HL-60/S4 treated with retinoic acid at 250 ng/mL for 4 days and 3 days (cell line): ENCODE results near the gene TTLL10.

Source experiments
- in situ Hi-C: fragments of 300-500 bp; cut with MboI; formaldehyde crosslinking; loops from 2 replicates; pipeline ENCODE4 v1.7.0; 2022; ENCODE audit warnings: low sequenced_read_pairs

TTLL10 gene

DNA sequence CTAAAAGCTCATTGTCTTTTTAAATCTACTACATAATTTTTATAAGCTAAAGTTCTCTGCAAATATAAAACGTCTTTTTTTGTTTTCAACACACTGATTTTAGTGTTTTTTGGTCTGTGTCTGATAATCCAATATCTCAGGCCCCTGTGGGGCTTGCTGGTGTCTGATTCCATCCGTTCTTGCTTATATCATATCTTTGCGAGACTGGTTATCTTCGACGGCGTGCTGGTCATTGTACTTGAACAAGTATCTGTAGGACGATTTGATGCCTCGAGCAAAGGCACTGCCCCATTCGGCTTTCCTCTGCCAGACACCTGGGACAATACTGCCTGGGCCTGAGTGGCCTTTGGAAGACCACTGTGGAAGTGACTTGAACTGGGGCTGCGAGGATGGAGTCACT lies 18.4 kb upstream of the TTLL10 start:
- in situ Hi-C loops = no loop called here

DNA sequence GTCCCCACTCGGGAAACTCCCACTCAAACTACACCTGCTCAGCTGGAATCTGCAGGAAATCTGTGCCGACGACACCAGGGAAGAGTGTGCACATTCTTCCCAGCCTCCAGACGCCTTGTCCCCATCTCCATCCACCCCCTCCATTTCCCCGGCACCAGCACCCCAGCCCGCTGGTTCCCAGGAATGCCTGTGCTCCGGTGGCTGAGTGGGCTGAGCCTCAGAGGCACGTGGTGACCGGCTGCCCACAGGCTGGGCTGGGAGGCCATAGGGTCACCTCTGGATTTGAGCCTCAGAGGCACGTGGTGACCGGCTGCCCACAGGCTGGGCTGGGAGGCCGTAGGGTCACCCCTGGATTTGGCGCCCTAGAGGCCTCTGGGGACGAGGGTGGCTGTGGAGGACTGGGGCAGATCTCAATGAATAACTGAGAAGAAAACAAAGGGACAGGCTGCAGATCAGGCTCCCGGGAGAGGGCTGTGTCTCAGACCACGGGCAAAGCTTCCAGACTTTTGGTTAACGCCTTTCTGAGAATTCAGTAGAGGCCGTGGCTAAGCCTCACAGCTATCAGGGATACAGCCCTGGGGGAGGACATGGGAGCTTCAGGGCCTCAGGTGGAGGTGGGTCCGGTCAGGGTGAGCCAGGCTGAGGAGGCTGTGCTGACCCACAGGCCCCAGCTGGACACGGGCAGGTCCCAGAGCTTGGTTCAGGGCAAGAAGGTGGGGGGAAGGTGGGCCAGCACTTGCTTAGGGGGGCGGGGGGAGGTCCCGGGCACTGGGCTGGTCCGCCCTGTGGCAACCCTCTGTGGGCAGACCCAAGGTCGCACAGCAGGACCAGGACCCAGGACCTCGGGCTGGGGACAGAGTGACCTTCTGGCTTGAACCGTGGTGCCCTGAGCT lies 17.3 kb upstream of the TTLL10 start:
- in situ Hi-C loops = no loop called here

DNA sequence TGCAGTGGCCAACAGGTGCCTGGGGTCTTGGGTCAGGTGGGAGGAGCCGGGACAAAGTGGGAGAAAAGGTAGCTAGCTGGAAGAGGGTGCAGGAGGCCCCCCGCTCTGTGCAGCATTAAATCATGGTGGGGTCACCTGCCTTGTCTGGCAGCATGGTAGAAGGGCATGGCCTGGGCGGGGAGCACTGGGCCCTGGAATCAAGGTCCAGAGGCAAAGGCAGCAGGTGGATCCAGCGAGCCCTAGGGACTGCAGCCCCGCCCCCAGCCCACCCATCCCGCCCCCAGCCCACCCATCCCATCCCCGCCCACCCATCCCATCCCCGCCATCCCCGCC lies 16.7 kb upstream of the TTLL10 start:
- in situ Hi-C loops = no loop called here

DNA sequence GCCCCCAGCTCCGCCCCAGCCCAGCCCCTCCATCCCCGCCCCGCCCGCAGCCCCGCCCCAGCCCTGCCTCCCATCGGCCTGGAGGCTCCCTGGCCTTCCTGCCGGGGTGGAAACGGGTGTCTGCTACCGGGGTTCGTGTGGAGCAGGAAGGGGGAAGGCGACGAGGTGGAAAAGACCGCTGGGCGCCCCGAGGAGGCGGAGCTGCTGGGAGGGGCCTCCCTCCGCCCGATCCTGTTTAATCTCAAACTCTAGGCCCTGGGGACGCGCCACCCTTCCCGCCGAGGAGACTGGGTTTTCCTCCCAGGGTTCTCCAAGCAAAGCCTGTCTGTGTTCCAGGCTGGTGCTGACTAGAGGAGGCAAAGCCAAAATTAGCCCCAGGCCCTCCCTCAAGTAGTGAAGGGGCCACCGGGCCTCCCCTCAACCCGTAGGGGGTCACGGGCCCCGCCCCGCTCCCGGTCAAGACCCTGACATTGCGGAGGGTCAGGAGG lies 16.2 kb upstream of the TTLL10 start:
- in situ Hi-C loops = no loop called here

DNA sequence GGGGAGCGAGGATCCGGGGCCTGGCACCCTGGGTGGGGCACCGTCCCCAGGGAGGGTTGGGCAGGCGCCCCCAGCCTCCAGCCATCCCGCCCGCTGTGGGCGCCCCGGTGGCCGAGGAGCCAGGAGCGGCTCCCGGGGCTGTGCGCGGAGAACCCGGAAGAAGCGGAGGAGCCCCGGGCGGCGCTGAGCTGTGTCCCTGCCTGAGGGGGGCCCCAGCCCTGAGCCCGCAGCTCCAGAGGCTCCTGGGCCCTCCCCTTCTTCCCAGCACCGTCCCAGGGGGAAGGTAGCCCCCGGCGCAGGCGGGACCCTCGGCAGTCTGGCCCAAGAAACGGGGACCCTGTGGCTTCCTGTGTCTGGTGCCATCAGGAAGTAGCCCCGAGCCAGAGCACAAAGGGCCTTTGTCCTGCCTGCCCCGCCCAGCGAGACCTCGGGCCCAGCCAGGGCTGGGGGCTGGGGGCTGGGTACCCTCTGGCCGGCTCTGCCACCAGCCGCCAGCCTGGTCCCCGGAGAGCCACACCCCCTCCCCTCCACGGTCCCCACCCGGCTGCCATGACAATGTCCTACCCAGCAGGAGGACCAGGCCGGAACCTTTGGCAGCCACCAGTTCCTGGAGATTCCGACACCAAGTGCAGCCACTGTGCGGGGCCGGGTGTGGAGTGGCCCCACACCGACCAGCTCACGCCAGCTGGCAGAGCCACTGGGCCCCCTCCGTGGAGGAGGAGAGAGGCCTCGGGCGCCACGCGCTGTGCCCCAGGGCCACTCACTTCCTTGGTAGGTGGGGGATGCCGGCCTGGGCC lies 15.6 kb upstream of the TTLL10 start:
- in situ Hi-C loops = no loop called here

DNA sequence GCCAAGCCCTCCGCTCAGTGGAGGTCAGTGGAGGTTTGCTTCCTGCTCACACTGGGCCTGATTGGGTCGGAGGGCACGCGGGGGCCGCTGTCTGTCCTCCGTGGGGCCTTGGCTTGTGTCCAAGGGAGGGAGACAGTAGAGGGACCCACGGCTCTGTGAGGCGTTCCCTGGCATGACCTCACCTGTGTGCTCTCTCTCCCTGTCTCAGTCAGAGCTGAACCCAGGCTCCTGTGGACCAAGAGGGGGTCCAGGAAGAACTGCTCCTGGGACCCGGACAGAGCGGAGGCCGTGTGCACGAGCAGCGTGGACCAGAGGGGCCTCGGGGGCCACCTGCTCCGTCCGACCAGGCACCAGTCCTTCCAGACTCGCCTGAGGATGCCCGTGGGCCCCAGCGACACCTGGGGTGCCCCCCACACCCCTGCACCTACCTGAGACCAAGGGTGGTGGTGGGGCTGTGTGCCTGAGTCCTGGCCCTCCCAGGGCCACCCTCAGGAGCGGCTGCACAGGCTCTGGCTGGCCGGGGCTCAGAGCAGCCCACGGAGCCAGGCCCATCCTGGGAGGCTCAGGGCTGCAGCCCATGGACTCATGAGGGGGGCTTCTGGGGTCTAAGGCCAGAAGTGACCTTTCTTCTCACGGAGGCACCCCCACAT lies 13.3 kb upstream of the TTLL10 start:
- in situ Hi-C loops = no loop called here

DNA sequence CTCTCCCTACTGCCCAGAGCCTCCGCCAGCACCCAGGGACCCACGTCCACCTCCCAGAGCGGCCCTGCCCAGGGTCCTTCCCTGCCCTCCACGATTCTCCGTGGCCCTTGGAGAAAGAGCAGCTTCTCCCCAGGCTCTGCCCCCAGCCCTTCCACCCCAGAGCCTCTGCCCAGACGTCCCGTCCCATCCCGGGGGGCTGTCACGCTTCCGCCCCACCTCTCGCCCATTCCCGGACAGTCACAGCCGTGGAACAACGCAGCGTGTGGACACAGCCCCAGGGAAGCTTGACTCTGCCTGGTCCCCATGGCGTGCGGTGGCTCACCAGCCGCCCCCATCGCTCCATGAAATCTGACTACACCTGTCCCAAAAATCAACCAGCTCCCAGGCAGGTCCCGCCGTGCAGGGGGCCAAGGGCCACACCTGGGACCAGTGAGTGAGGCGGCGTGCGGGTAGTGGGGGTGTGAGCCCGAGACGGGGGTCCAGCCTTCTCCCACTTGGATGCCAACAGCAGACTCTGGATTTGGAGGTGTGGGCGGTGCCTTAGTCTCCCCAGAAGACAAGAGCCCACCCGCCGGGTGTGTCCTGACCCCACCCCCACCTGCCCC lies 12.5 kb upstream of the TTLL10 start:
- in situ Hi-C loops = no loop called here

DNA sequence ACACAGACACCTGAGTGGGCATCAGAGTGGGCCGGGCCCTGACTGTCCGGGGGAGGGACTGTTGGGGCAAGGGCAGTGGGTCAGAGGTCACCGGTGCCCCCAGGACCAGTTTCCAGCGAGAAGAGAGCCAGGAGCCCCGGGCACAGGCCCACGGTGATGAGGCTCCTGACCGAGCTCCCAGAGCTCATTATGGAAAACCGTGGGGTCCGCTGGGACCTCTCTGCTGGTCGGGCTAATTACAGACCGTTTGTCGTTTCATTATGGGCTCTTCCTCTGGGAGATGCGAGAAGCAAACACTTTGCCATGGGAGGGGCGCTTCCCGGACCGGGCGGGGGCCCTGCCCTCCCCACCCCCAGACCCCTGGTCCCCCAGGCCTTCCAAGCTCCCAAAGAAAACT lies 12.0 kb upstream of the TTLL10 start:
- in situ Hi-C loops = no loop called here

DNA sequence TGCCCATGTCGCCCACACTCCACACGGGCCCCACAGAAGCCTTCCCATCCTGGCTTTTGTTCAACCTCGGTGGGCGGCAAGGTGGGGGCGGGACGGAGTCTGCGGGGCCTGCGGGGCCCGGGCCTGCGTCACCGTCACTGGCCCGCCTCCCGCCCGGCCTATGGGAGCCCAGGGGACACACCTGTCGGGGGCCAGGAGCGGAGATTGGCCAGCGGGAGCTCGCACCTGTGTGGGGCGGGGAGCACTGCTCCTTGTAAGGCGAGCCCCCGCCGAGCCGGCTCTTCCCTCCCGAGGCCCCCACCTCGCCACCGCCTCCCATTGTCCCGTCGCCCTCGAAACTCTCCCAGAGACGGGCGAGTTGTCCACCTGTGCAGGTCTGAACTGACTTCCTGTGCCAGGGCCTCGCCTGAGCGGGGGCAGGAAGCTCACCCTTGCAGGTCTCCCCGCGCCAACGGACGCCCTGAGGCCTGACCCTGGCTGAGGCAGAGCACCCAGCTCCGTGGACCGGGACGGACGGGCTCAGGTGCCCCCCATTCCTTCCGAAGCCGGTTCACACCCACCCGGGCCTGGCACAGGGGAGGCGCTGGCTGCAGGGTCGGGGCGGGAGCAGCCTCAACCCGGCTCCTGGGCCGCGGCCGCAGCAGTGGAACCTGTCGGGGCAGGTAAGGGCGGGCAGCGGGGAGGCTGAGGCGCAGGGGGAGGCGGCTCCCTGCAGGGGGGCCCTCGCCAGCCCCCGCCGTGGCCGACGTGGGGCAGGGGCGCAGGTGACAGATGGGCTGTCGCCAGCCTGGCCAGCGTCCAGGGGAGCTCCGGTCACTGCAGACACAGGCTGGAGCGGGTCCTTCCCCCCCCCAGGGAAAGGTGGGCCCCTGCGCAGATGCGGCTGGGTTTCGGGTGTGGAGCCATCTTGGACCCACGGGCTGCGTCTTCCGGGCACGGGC lies 10.8 kb upstream of the TTLL10 start:
- in situ Hi-C loops = no loop called here

DNA sequence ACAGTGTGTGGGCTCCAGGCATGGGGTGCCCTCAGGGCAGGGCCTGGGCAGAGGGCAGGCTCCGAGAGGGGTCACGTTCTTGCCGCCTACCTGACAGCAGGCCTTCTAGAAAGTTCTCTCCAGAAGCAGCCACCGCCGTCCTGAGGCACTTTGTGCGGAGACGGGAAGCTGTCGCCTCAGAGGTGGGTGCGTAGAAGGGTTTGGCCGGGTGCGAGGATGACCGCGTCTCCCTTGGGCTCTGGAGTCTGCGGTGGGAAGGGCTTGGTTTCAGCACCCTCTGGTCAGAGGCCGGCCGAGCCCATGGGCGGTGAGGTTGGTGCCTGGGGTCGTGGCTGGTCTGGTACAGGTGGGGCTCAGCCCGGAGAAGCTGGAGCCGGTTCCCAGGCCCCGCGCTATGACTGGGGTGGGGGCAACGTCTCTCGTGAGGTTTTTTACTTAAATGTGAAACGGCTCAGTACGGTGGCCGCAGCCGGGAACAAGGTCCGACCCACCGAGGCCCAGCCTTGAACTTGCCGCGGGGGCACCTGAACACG lies 10.1 kb upstream of the TTLL10 start:
- in situ Hi-C loops = no loop called here

DNA sequence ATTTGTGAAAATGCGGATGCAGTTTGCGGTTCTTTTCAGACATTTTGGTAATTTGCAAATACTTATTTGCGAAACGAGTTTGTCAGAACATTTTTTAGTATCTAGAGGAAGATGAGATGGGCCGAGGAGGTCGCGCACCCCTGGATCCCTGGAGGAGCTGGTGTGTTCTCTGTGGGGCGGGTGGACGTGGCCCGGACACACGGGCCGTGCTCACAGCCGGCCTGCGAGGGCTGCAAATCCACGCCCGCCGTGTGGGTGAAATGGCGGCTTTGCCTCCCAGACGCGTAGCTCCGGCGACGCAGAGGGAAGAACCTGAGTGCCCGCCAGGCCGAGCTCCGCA lies 9.3 kb upstream of the TTLL10 start:
- in situ Hi-C loops = no loop called here

DNA sequence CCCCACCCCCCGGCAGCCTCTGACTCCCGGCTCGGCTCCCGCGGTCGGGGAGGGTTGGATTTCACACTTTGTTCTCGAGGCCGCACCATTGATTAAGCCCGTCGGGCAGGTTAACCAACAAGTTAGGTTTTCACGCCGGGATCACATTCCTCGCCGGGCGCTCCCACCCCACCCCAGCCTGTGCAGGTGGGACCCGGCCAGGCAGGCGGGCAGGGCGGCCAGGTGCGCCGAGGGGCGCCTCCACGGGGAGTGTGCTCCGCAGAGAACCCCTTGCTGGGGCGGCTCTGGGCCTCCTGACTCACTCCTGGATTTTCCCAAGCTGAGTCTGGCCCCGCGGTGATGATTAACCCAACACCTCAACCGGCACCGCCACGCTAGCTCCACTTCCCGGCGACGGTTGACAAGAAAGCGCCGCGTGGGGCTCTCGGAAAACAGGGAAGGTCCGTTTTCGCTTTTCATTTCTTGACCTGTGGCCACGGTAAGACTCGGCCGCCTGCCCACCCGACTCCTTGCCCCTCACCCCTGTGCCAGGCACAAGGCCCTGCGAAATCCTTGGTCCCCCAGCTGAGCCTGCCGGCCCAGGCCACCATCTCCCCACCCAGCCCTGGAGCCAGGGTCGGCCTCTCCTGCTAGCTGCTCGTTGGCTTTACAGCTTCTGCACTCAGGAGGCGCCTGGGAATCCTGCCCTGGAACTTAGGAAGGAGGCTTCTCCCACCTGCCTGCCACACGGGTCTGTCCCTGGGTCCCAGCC lies 8.8 kb upstream of the TTLL10 start:
- in situ Hi-C loops = no loop called here

DNA sequence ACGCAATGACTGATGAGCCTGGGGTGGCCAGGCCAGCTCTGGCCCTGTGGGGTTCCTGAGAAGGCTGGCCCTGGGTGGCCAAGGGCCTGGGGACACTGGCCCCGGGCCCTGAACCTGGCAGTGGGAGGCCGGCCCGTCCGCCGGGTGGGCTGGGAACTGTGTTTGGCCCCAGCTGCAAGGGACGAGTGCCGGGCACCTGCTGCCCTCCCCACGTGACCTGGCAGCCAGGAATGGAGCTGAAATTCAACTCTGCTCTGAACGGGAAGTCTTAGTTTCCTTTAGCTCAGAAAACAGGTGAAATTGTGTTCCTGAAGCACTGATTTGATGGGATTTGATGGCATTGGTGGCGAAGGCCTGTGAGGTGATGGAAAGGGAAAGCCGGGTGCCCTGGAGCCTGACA lies 8.2 kb upstream of the TTLL10 start:
- in situ Hi-C loops = no loop called here

DNA sequence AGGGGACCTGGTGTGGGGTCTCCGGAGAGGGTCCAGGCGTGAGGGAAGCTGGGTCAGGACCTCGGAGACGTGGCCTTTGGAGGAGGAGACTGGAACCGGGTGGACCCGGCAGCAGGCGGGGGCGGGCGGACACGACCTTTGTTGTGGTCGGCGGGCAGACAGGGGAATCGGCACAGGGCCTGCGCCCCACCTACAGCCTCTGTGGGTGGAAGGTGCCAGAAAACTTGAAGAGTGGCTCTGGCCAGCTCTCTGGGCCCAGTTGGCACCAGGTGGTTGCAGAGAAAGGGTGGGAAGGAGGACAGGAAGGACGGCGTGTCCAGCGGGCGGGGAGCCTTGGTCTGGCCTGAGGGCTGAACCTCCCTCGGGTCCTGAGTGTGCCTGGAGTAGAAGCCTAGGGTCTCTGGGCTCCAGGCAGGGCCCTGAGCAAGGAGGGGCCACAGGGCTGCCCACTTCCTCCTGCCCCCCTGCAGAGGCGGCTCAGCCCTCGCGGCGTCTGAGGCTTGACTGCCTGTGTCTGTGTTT lies 7.7 kb upstream of the TTLL10 start:
- in situ Hi-C loops = no loop called here

DNA sequence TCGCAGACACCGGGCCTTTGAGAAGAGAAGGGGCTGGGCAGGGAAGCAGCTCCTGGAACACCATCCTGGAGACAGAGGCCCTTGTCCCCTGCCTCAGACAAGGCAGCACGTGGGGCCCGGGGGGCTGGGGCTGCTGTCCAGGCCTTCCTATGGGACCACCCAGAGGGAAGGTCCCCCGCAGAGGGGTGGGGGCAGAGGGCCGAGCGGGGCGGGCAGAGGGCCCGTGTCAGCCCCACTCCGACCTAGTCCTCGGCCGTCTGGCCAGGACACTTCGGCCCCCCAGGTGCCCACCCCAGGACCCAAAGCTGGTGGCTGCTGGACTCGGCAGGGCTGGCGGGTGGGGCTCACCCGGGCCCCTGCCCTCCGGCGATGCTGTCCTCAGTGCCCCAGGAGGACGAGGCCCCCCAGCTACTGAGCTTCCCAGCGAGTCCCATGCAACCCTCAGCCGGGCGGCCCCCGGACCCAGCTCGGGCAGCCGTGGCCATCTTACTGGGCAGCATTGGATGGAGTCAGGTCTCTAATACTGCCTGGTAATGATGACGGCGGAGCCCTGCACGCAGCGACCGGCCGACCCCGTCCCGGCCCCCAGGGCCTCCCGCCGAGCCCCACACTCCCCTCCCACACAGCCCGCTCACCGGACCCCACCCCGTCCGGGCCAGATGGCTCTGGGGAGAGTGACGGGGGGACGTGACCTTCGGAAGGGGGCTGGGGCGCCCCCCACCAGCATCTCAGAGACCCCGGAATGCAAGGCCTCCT lies 6.9 kb upstream of the TTLL10 start:
- in situ Hi-C loops = no loop called here

DNA sequence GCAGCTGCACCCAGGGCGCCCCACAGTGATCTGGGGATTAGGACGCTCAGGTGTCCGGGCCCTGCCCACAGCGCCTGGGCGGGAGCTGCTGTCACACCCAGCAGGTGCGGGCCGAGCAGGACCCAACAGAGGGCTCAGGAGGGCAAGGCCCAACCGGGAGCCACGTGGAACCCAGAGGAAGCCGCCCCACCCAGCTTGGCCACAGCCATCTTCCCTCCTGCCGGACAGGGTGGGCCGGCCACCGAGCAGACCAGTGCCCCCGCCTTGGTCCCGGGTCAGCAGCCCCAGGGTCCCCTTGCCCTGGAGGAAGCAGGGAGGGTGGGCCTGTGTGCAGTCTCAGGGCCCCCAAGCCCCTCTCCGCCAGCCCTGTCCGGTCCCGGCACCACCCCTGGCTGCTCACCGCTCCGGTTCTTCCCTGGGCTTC lies 6.3 kb upstream of the TTLL10 start:
- in situ Hi-C loops = no loop called here

DNA sequence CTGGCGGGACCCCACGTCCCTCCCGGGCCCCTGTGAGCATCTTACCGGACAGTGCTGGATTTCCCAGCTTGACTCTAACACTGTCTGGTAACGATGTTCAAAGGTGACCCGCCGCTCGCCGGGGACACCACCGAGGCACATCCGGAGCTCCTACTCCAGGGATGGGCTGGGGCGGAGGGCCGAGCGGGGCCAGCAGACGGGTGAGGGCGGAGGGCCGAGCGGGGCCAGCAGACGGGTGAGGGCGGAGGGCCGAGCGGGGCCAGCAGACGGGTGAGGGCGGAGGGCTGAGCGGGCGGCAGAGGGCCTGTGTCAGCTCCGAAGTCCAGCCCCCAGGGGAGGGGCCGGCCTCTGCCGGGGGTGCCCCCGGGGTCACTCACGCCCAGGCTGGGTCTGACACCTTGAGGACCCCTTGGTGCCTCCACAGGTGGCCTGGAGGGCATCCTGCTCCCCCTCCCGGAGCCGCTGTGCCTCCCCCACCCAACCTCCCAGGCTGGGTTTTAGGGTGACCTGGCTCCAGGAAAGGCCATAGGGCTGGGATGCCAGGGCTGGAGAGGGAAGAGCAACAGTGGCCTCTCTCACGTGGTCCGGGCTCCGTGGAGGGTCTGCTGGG lies 5.7 kb upstream of the TTLL10 start:
- in situ Hi-C loops = no loop called here
